ENCODE data around the gene NT5C2. TPM values are rescaled to one million over a fixed set of nuclear protein-coding genes. Genes with fewer than 3 reads are reported as not detected.
"Not testable (repeated sequence)": the region's sequence is repeated elsewhere in the genome, so short reads cannot be mapped to it uniquely, and the experiment has no call there.

The NT5C2 gene
- total RNA-seq, 2 donors from 2014 or later: 49.3 to 55.9 TPM

DNA sequence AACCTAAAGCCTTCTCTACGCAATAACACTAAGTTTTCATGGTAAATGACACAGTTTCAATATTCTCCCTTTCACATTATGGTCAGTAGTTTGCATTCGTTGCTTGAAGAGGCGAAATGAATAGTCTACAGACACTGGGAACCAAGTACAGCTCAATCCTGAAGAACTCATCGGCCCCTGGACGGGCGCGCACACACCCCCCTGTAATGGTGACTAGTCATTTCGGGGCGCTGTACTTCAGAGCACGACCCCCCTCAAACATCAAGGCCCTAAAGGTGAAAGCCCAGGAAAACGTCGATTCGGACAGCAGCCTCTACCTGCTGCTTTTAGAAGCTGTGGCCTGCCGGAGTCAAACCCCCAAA lies 1.0 kb downstream of the NT5C2 start:
- peak overlapping the region; percentile 92 for H3K4me3 Mint-ChIP-seq
- peak overlapping the region; percentile 92 for H3K27ac Mint-ChIP-seq
- H3K27me3 Mint-ChIP-seq: no peaks in the 10 kb centered on the region
- H3K36me3 Mint-ChIP-seq (ENCODE audit: low read depth): peaks cover 37% of the 10 kb centered on the region
- peak; percentile 61 for ATAC-seq (replicated peaks)
- H3K9me3 Mint-ChIP-seq: no peaks in the 10 kb centered on the region
- H3K4me1 Mint-ChIP-seq: peaks cover 26% of the 10 kb centered on the region

DNA sequence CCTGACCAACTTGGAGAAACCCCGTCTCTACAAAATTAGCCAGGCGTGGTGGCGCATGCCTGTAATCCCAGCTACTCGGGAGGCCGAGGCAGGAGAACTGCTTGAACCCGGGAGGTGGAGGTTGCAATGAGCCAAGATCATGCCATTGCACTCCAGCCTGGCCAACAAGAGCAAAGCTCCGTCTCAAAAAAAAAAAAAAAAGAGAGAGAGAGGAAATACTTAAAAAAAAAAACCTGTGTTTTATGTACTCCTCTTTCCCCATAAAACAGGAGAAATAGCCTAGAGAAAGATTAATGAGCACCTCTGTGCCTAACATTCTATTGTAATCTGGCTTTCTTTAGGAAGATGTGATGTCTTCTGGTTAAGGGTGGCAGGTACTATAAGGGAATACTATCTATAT lies 1.9 kb downstream of the NT5C2 start:
- peak overlapping the region; percentile 92 for H3K4me3 Mint-ChIP-seq
- peaks cover 44% of the 10 kb centered on the region for H3K36me3 Mint-ChIP-seq (ENCODE audit: low read depth)
- not testable (repeated sequence) for H3K9me3 Mint-ChIP-seq; H3K27me3 Mint-ChIP-seq; ATAC-seq (replicated peaks); H3K27ac Mint-ChIP-seq
- H3K4me1 Mint-ChIP-seq: peaks cover 26% of the 10 kb centered on the region

GRCh38 chr10:103188853-103189252 lies 4.2 kb downstream of the NT5C2 start:
- Mint-ChIP-seq H3K27ac (no peak overlapping the region), H3K27me3 (no peaks in the 10 kb centered on the region), H3K4me1 (peaks cover 22% of the 10 kb centered on the region), H3K9me3 (no peaks in the 10 kb centered on the region), H3K36me3 (ENCODE audit: low read depth) (peaks cover 52% of the 10 kb centered on the region), H3K4me3 (no peak overlapping the region)
- no peak for ATAC-seq (replicated peaks)

DNA sequence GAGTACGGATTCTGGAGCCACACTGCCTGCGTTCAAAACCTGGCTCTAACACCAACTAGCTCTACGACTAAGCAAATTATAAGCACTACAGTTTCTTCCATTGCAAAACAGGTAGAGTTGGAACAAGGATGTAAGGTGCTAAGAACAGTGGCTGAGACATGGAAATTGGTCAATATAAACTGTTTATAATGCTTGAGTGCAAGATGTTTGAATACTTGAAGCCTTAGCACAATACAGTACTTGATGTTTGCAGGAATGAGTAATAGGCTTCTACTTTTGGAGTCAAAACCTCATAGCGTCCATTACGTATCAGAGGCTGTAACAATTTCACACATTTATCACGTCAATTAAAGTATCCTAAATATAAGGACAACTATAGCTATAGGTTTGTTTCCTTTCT lies 6.9 kb downstream of the NT5C2 start:
- H3K27ac Mint-ChIP-seq: no peak overlapping the region
- no peak overlapping the region for H3K4me3 Mint-ChIP-seq
- no peaks in the 10 kb centered on the region for H3K9me3 Mint-ChIP-seq
- peaks cover 15% of the 10 kb centered on the region for H3K4me1 Mint-ChIP-seq
- no peak for ATAC-seq (replicated peaks)
- peaks cover 49% of the 10 kb centered on the region for H3K36me3 Mint-ChIP-seq (ENCODE audit: low read depth)
- H3K27me3 Mint-ChIP-seq: no peaks in the 10 kb centered on the region

DNA sequence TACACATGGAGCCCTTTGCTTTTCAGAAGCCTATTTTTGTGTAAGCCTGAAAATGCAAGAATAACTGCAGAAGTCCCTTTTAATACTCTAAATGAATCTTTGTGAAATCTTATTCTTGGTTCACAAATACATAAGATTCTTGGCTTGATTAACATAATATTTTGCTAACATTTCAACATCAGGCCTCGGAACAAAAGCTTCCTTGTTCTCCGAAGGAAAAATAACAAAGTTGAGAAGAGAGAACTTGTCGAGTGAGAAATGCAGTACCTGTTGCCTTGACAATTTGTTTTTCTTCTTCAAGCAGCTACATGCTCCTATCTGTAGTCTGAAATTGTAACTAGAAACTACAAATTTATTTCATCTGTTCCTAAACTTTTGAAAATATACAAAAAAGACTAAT lies 8.5 kb downstream of the NT5C2 start:
- Mint-ChIP-seq H3K4me1 (peaks cover 5% of the 10 kb centered on the region), H3K9me3 (no peaks in the 10 kb centered on the region), H3K4me3 (no peak overlapping the region), H3K27me3 (no peaks in the 10 kb centered on the region), H3K27ac (no peak overlapping the region), H3K36me3 (ENCODE audit: low read depth) (peaks cover 58% of the 10 kb centered on the region)
- ATAC-seq (replicated peaks): no peak

GRCh38 chr10:103183991-103184451 lies 9.1 kb downstream of the NT5C2 start:
- peaks cover 64% of the 10 kb centered on the region for H3K36me3 Mint-ChIP-seq (ENCODE audit: low read depth)
- not testable (repeated sequence) for H3K27me3 Mint-ChIP-seq; H3K4me3 Mint-ChIP-seq; H3K27ac Mint-ChIP-seq; ATAC-seq (replicated peaks); H3K9me3 Mint-ChIP-seq; H3K4me1 Mint-ChIP-seq

DNA sequence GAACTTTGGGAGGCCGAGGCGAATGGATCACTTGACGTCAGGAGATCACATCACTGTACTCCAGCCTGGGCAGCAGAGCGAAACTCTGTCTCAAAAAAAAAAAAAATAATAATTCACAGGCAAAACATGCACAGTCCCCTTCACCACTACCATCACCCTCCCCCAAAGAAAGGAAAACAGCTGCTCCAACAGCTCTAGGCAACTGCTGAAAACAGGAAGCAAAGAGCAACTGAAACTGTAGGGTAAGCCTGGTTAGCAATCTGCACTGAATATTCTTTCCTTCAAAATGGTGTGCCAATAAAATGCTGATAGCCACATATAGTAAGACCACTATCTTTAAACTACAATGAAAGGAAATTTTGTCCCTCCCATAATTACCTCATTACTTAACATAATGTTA lies 11.8 kb downstream of the NT5C2 start:
- no peak for ATAC-seq (replicated peaks)
- H3K27me3 Mint-ChIP-seq: no peaks in the 10 kb centered on the region
- no peaks in the 10 kb centered on the region for H3K9me3 Mint-ChIP-seq
- no peak overlapping the region for H3K4me3 Mint-ChIP-seq
- peaks cover 5% of the 10 kb centered on the region for H3K4me1 Mint-ChIP-seq
- peaks cover 71% of the 10 kb centered on the region for H3K36me3 Mint-ChIP-seq (ENCODE audit: low read depth)
- H3K27ac Mint-ChIP-seq: peak overlapping the region; percentile 30

DNA sequence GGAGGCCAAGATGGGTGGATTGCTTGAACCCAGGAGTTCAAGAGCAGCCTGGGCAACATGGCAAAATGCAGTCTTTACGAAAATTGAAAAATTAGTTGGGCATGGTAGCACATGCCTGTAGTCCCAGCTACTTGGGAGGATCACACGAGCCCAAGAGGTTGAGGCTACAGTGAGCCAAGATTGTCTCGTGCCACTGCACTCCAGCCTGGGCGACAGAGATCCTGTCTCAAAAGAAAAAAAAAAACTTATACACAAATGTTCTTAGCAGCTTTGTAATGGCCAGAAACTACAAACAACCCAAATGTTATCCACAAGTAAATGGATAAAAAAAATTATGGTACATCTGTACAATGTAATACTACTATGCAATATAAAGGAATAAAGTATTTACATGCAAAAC lies 12.6 kb downstream of the NT5C2 start:
- no peak overlapping the region for H3K4me3 Mint-ChIP-seq
- peaks cover 71% of the 10 kb centered on the region for H3K36me3 Mint-ChIP-seq (ENCODE audit: low read depth)
- no peaks in the 10 kb centered on the region for H3K27me3 Mint-ChIP-seq
- H3K9me3 Mint-ChIP-seq: no peaks in the 10 kb centered on the region
- ATAC-seq (replicated peaks): no peak
- H3K4me1 Mint-ChIP-seq: peaks cover 5% of the 10 kb centered on the region
- H3K27ac Mint-ChIP-seq: no peak overlapping the region

- Mint-ChIP-seq H3K36me3 (ENCODE audit: low read depth) (peaks cover 96% of the 10 kb centered on the region), H3K27me3 (no peaks in the 10 kb centered on the region), H3K4me1 (no peaks in the 10 kb centered on the region), H3K4me3 (no peak overlapping the region), H3K9me3 (no peaks in the 10 kb centered on the region), H3K27ac (peak overlapping the region; percentile 7)
- no peak for ATAC-seq (replicated peaks)
These were observed 15.9 kb downstream of the NT5C2 start for GRCh38 chr10:103177123-103177522.

GRCh38 chr10:103175580-103176285 lies 17.3 kb downstream of the NT5C2 start:
- Mint-ChIP-seq H3K4me1 (no peaks in the 10 kb centered on the region), H3K4me3 (no peak overlapping the region), H3K27ac (no peak overlapping the region), H3K36me3 (ENCODE audit: low read depth) (peaks cover 91% of the 10 kb centered on the region), H3K9me3 (no peaks in the 10 kb centered on the region), H3K27me3 (no peaks in the 10 kb centered on the region)
- no peak for ATAC-seq (replicated peaks)

GRCh38 chr10:103174324-103174723 lies 18.7 kb downstream of the NT5C2 start:
- not testable (repeated sequence) for H3K4me3 Mint-ChIP-seq; H3K27me3 Mint-ChIP-seq; H3K9me3 Mint-ChIP-seq; H3K27ac Mint-ChIP-seq; H3K4me1 Mint-ChIP-seq; ATAC-seq (replicated peaks)
- H3K36me3 Mint-ChIP-seq (ENCODE audit: low read depth): peaks cover 84% of the 10 kb centered on the region

GRCh38 chr10:103171278-103171677 lies 21.8 kb downstream of the NT5C2 start:
- Mint-ChIP-seq H3K9me3 (no peaks in the 10 kb centered on the region), H3K27me3 (no peaks in the 10 kb centered on the region), H3K4me3 (no peak overlapping the region), H3K27ac (no peak overlapping the region), H3K36me3 (ENCODE audit: low read depth) (peaks cover 72% of the 10 kb centered on the region), H3K4me1 (no peaks in the 10 kb centered on the region)
- ATAC-seq (replicated peaks): no peak

- H3K27ac Mint-ChIP-seq: no peak overlapping the region
- no peak for ATAC-seq (replicated peaks)
These were observed 24.6 kb downstream of the NT5C2 start for GRCh38 chr10:103168438-103168837.

GRCh38 chr10:103167554-103167953 lies 25.5 kb downstream of the NT5C2 start:
- H3K27me3 Mint-ChIP-seq; H3K4me1 Mint-ChIP-seq; H3K9me3 Mint-ChIP-seq; H3K4me3 Mint-ChIP-seq; H3K27ac Mint-ChIP-seq; ATAC-seq (replicated peaks): not testable (repeated sequence)
- H3K36me3 Mint-ChIP-seq (ENCODE audit: low read depth): peaks cover 59% of the 10 kb centered on the region

More at GRCh38 chr10:103168438-103168837, 24.6 kb downstream of the NT5C2 start:
- Mint-ChIP-seq H3K4me1 (no peaks in the 10 kb centered on the region), H3K36me3 (ENCODE audit: low read depth) (peaks cover 63% of the 10 kb centered on the region), H3K4me3 (no peak overlapping the region), H3K9me3 (peaks cover 3% of the 10 kb centered on the region), H3K27me3 (no peaks in the 10 kb centered on the region)

DNA sequence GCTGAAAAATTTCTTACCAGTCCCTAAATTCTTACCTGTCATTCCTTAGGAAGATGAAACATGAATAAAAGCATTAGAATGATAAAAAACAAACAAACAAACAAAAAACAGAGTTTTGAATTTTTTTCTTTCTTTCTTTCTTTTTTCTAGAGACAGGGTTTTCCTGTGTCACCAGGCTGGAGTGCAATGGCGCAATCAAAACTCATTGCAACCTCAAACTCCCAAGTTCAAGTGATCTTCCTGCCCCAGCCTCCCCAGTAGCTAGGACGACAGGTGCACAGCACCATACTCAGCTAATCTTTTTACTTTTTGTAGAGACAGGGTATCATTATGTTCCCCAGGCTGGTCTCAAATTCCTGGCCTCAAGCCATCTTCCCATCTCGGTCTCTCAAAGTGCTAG lies 26.5 kb downstream of the NT5C2 start:
- H3K4me1 Mint-ChIP-seq: no peaks in the 10 kb centered on the region
- no peaks in the 10 kb centered on the region for H3K27me3 Mint-ChIP-seq
- no peak overlapping the region for H3K27ac Mint-ChIP-seq
- no peak for ATAC-seq (replicated peaks)
- H3K4me3 Mint-ChIP-seq: no peak overlapping the region
- H3K9me3 Mint-ChIP-seq: peaks cover 3% of the 10 kb centered on the region
- H3K36me3 Mint-ChIP-seq (ENCODE audit: low read depth): peaks cover 64% of the 10 kb centered on the region
